Natural killer cell treated with Interleukin-12 subunit alpha and Interleukin-12 subunit beta and Interleukin-15 and Interleukin-18, amount 100 ng/mL, for 72 hours (primary cell): Measurements from ENCODE around the gene GNB4. TPM values are rescaled to one million over a fixed set of nuclear protein-coding genes. Genes with fewer than 3 reads are reported as not detected.

Source experiments
- ATAC-seq, 2 donors: fragments of 150-1000 bp; cut with Tn5 transposase in 1 of 2; sonication (Bioruptor Pico), chemical (Tn5 transposase) in 1 of 2; 2 replicates each; pipeline ENCODE4 v1.10.0; 2021
- DNase-seq: peaks from one replicate; pipeline ENCODE4 v3.0.0; 2022; ENCODE audit warnings: low spot score
- H3K27ac Mint-ChIP-seq, 2 donors: 1 replicate in 1 of 2; 2 replicates in 1 of 2; pipeline ENCODE4 v1.8.0; 2022; ENCODE audit warnings: mixed read lengths in 2 of 2, mild to moderate bottlenecking in 1 of 2, moderate library complexity in 1 of 2
- H3K27me3 Mint-ChIP-seq, 2 donors: 1 replicate in 1 of 2; 2 replicates in 1 of 2; pipeline ENCODE4 v1.8.0; 2022; ENCODE audit warnings: mixed read lengths in 2 of 2
- H3K36me3 Mint-ChIP-seq: one replicate; pipeline ENCODE4 v1.8.0; 2022; ENCODE audit warnings: mixed read lengths
- H3K4me1 Mint-ChIP-seq, 2 donors: 1 replicate in 1 of 2; 2 replicates in 1 of 2; pipeline ENCODE4 v1.8.0; 2022; ENCODE audit warnings: low read depth in 2 of 2, mixed read lengths in 2 of 2, mild to moderate bottlenecking in 1 of 2
- H3K4me3 Mint-ChIP-seq: one replicate; pipeline ENCODE4 v1.8.0; 2022; ENCODE audit warnings: mixed read lengths
- H3K9me3 Mint-ChIP-seq: 2 replicates; pipeline ENCODE4 v1.8.0; 2022; ENCODE audit warnings: mixed read lengths
- total RNA-seq, 2 donors: library from RNA; stranded (reverse); gene quantifications; one replicate each; pipeline ENCODE4 v1.2.3, GENCODE V29; 2022

GNB4 gene
- total RNA-seq, 2 donors from 2014 or later = 7.2 TPM

- DNase-seq (no peak), ATAC-seq (no peak)
- H3K27ac Mint-ChIP-seq = no peak overlapping the region
- H3K4me3 Mint-ChIP-seq = no peak overlapping the region
- peaks cover 14 to 25% of the 10 kb centered on the region in 2 donors for H3K4me1 Mint-ChIP-seq
- H3K27me3 Mint-ChIP-seq = peaks cover 23 to 56% of the 10 kb centered on the region in 2 donors
- H3K36me3 Mint-ChIP-seq = no peaks in the 10 kb centered on the region
- H3K9me3 Mint-ChIP-seq = no peaks in the 10 kb centered on the region
Observed at GRCh38 chr3:179453967-179454366, 2.7 kb upstream of the GNB4 start.

- Mint-ChIP-seq H3K4me3 (no peak overlapping the region), H3K27ac (no peak overlapping the region), H3K9me3 (no peaks in the 10 kb centered on the region), H3K27me3 (peaks cover 27 to 63% of the 10 kb centered on the region in 2 donors), H3K4me1 (peaks cover 14 to 25% of the 10 kb centered on the region in 2 donors), H3K36me3 (no peaks in the 10 kb centered on the region)
- DNase-seq = no peak
- no peak for ATAC-seq
Observed at GRCh38 chr3:179452872-179453271, 1.6 kb upstream of the GNB4 start.

GRCh38 chr3:179452176-179452564 is 900 bp upstream of the GNB4 start:
- no peak for ATAC-seq
- peaks cover 14 to 25% of the 10 kb centered on the region in 2 donors for H3K4me1 Mint-ChIP-seq
- no peaks in the 10 kb centered on the region for H3K9me3 Mint-ChIP-seq
- H3K4me3 Mint-ChIP-seq = peak overlapping the region; percentile 85
- H3K27ac Mint-ChIP-seq = peak overlapping the region in 1 of 2 donors; percentile 36
- H3K36me3 Mint-ChIP-seq = no peaks in the 10 kb centered on the region
- peaks cover 29 to 65% of the 10 kb centered on the region in 2 donors for H3K27me3 Mint-ChIP-seq
- DNase-seq = no peak

- Mint-ChIP-seq H3K27ac (peak overlapping the region in 1 of 2 donors; percentile 42), H3K4me3 (peak overlapping the region; percentile 88), H3K9me3 (no peaks in the 10 kb centered on the region), H3K4me1 (peaks cover 14 to 25% of the 10 kb centered on the region in 2 donors), H3K36me3 (no peaks in the 10 kb centered on the region), H3K27me3 (peaks cover 31 to 65% of the 10 kb centered on the region in 2 donors)
- peak; percentile 67 to 74 for ATAC-seq
- DNase-seq = no peak
Observed at GRCh38 chr3:179450901-179451264, 387 bp downstream of the GNB4 start.

GRCh38 chr3:179450261-179450701 is 989 bp downstream of the GNB4 start:
- ATAC-seq = no peak
- peaks cover 14 to 25% of the 10 kb centered on the region in 2 donors for H3K4me1 Mint-ChIP-seq
- no peak for DNase-seq
- peak overlapping the region; percentile 27 to 42 for H3K27ac Mint-ChIP-seq
- no peaks in the 10 kb centered on the region for H3K36me3 Mint-ChIP-seq
- H3K27me3 Mint-ChIP-seq = peaks cover 27 to 65% of the 10 kb centered on the region in 2 donors
- peak overlapping the region; percentile 88 for H3K4me3 Mint-ChIP-seq
- H3K9me3 Mint-ChIP-seq = no peaks in the 10 kb centered on the region

- Mint-ChIP-seq H3K27ac (no peak overlapping the region), H3K27me3 (peaks cover 27 to 65% of the 10 kb centered on the region in 2 donors), H3K4me3 (peak overlapping the region; percentile 88), H3K9me3 (no peaks in the 10 kb centered on the region), H3K36me3 (no peaks in the 10 kb centered on the region), H3K4me1 (peaks cover 14 to 25% of the 10 kb centered on the region in 2 donors)
- DNase-seq (no peak), ATAC-seq (no peak)
Observed at GRCh38 chr3:179449636-179450035, 1.6 kb downstream of the GNB4 start.

- Mint-ChIP-seq H3K27ac (no peak overlapping the region), H3K4me1 (peaks cover 14 to 24% of the 10 kb centered on the region in 2 donors), H3K27me3 (peaks cover 27 to 52% of the 10 kb centered on the region in 2 donors), H3K9me3 (no peaks in the 10 kb centered on the region), H3K36me3 (no peaks in the 10 kb centered on the region), H3K4me3 (no peak overlapping the region)
- no peak for ATAC-seq
- no peak for DNase-seq
Observed at GRCh38 chr3:179447251-179447650, 4.0 kb downstream of the GNB4 start.

- H3K36me3 Mint-ChIP-seq = no peaks in the 10 kb centered on the region
- ATAC-seq = no peak
Observed at GRCh38 chr3:179446501-179446900, 4.8 kb downstream of the GNB4 start.

GRCh38 chr3:179438841-179439240 is 12.4 kb downstream of the GNB4 start:
- H3K27ac Mint-ChIP-seq = no peak overlapping the region
- no peaks in the 10 kb centered on the region for H3K9me3 Mint-ChIP-seq
- ATAC-seq = no peak
- no peak overlapping the region for H3K4me3 Mint-ChIP-seq
- H3K27me3 Mint-ChIP-seq = peaks cover 0 to 3% of the 10 kb centered on the region in 2 donors
- no peak for DNase-seq
- H3K4me1 Mint-ChIP-seq = peaks cover 5 to 6% of the 10 kb centered on the region in 2 donors
- H3K36me3 Mint-ChIP-seq = no peaks in the 10 kb centered on the region

More at GRCh38 chr3:179446501-179446900, 4.8 kb downstream of the GNB4 start:
- H3K27ac Mint-ChIP-seq = no peak overlapping the region
- H3K27me3 Mint-ChIP-seq = peaks cover 22 to 45% of the 10 kb centered on the region in 2 donors
- DNase-seq = no peak
- H3K9me3 Mint-ChIP-seq = no peaks in the 10 kb centered on the region
- H3K4me3 Mint-ChIP-seq = no peak overlapping the region
- peaks cover 9 to 16% of the 10 kb centered on the region in 2 donors for H3K4me1 Mint-ChIP-seq

- H3K4me3 Mint-ChIP-seq = no peak overlapping the region
- DNase-seq (no peak), ATAC-seq (no peak)
- no peaks in the 10 kb centered on the region for H3K9me3 Mint-ChIP-seq
- peaks cover 5 to 6% of the 10 kb centered on the region in 2 donors for H3K4me1 Mint-ChIP-seq
- H3K27me3 Mint-ChIP-seq = peaks cover 0 to 10% of the 10 kb centered on the region in 2 donors
- no peak overlapping the region for H3K27ac Mint-ChIP-seq
- H3K36me3 Mint-ChIP-seq = no peaks in the 10 kb centered on the region
Observed at GRCh38 chr3:179436517-179436916, 14.8 kb downstream of the GNB4 start.

- H3K27ac Mint-ChIP-seq = no peak overlapping the region
- H3K4me1 Mint-ChIP-seq = no peaks in the 10 kb centered on the region
- ATAC-seq = no peak
- H3K9me3 Mint-ChIP-seq = no peaks in the 10 kb centered on the region
- no peaks in the 10 kb centered on the region for H3K36me3 Mint-ChIP-seq
- H3K4me3 Mint-ChIP-seq = no peak overlapping the region
- DNase-seq = no peak
- peaks cover 0 to 10% of the 10 kb centered on the region in 2 donors for H3K27me3 Mint-ChIP-seq
Observed at GRCh38 chr3:179432451-179432850, 18.8 kb downstream of the GNB4 start.

GRCh38 chr3:179432021-179432420 is 19.2 kb downstream of the GNB4 start:
- no peaks in the 10 kb centered on the region for H3K4me1 Mint-ChIP-seq
- no peak overlapping the region for H3K27ac Mint-ChIP-seq
- DNase-seq (no peak), ATAC-seq (no peak)
- H3K36me3 Mint-ChIP-seq = no peaks in the 10 kb centered on the region
- H3K9me3 Mint-ChIP-seq = no peaks in the 10 kb centered on the region
- no peak overlapping the region for H3K4me3 Mint-ChIP-seq
- peaks cover 0 to 10% of the 10 kb centered on the region in 2 donors for H3K27me3 Mint-ChIP-seq

- no peak for ATAC-seq
- H3K9me3 Mint-ChIP-seq = no peaks in the 10 kb centered on the region
- no peak overlapping the region for H3K4me3 Mint-ChIP-seq
- DNase-seq = no peak
- no peaks in the 10 kb centered on the region for H3K36me3 Mint-ChIP-seq
- peaks cover 0 to 10% of the 10 kb centered on the region in 2 donors for H3K27me3 Mint-ChIP-seq
- no peaks in the 10 kb centered on the region for H3K4me1 Mint-ChIP-seq
- no peak overlapping the region for H3K27ac Mint-ChIP-seq
Observed at GRCh38 chr3:179430277-179430870, 20.9 kb downstream of the GNB4 start.

- no peaks in the 10 kb centered on the region for H3K9me3 Mint-ChIP-seq
- H3K4me1 Mint-ChIP-seq = no peaks in the 10 kb centered on the region
- ATAC-seq = no peak
- H3K27ac Mint-ChIP-seq = no peak overlapping the region
- H3K27me3 Mint-ChIP-seq = peaks cover 2 to 10% of the 10 kb centered on the region in 2 donors
- DNase-seq = no peak
- no peak overlapping the region for H3K4me3 Mint-ChIP-seq
- H3K36me3 Mint-ChIP-seq = no peaks in the 10 kb centered on the region
Observed at GRCh38 chr3:179428876-179429548, 22.3 kb downstream of the GNB4 start.
